ENCODE results near the gene RENBP.

RENBP gene

DNA sequence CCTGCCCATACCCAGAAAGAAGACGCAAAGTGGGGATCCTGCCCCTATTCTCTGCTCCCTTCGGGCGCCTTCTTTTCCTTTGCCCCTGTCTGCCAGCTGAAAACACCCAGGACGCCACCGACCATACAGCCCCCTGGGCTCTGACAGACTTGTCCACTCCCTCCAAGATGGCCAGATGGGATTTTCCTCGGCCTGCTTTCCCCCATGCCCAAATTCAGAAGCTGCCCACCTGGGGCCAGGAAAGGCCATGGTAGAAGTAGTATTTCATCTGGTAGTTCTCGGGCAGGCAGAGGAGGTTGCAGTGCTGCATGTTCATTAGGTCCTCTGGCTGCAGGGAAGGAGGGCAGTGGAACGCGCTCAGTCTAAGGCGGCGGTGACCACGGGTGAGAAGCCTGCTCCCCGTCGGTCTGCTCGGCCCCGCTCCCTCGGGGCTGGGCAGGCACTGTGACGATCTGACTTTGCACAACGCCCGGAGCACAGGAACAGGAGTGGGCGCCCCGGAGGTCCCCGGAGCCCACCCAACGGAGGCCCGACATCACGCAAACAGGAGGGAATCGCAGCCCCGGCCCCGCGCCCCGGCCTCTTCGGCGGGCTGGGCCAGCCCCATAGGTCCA is 10.2 kb downstream of the RENBP start:
- TF ChIP-seq, protein P1, sequence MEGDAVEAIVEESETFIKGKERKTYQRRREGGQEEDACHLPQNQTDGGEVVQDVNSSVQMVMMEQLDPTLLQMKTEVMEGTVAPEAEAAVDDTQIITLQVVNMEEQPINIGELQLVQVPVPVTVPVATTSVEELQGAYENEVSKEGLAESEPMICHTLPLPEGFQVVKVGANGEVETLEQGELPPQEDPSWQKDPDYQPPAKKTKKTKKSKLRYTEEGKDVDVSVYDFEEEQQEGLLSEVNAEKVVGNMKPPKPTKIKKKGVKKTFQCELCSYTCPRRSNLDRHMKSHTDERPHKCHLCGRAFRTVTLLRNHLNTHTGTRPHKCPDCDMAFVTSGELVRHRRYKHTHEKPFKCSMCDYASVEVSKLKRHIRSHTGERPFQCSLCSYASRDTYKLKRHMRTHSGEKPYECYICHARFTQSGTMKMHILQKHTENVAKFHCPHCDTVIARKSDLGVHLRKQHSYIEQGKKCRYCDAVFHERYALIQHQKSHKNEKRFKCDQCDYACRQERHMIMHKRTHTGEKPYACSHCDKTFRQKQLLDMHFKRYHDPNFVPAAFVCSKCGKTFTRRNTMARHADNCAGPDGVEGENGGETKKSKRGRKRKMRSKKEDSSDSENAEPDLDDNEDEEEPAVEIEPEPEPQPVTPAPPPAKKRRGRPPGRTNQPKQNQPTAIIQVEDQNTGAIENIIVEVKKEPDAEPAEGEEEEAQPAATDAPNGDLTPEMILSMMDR (IDR thresholded peaks at IDR 0.05), result no peak

- TF ChIP-seq, protein P1 (IDR thresholded peaks at IDR 0.05), result no peak
These were observed 10.7 kb downstream of the RENBP start for GRCh38 chrX:153933748-153934147.

GRCh38 chrX:153932220-153932915 is 12.1 kb downstream of the RENBP start:
- TF ChIP-seq, protein P1 (IDR thresholded peaks at IDR 0.05), result no peak

- TF ChIP-seq, protein P1 (IDR thresholded peaks at IDR 0.05), result no peak
These were observed 12.7 kb downstream of the RENBP start for GRCh38 chrX:153931748-153932147.

GRCh38 chrX:153931151-153931550 is 13.3 kb downstream of the RENBP start:
- TF ChIP-seq, protein P1 (IDR thresholded peaks at IDR 0.05), result no peak

DNA sequence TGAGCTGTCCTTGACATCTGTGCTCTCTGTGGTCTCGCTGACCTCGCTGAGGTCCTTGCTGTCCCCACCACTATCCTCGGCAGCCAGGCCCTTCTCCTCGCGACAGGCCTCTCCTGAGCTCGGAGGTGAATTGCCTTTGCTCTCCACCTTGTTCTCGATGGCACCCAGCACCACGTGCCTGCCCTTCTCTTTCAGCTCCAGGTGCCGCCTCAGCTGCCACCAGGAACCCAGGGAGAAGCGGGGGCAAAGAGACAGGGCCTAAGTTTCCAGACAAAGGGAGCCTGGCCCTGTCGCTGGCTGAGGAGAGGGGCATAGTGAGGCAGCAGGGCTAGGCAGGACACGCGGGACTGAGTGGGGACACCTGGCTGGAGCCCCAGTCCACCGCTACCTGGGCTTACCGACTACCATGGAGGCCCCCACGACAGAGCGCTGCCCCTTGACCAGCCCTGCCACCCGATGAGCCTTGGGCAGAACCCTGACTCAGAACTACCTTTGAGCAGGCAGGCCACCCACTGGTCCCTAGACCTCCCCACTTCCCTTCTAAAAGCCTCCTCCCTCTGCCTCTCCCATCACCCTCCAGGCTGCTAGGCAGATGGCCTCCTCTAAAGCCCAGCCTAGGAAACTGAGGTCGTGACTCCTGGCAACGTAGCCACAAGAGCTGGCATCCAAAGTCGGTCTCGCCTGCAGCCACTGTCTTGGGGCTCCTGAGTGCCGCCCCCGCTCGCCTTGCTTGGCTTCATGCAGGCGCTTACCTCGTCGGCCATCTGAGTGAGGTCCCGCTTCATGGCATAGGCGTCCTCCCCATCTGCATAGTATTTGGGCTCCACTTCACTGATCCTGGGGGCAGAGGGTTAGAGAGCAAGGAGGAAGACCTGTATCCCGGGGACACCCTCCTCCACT is 14.2 kb downstream of the RENBP start:
- TF ChIP-seq, protein P1 (IDR thresholded peaks at IDR 0.05), result no peak

- TF ChIP-seq, protein P1 (IDR thresholded peaks at IDR 0.05), result no peak
These were observed 14.9 kb downstream of the RENBP start for GRCh38 chrX:153929576-153929975.
